Raji (cell line): ENCODE measurements around the gene ADD1.

ENCODE experiments used
- POLR2A ChIP-seq: IDR thresholded peaks from 2 replicates; pipeline ENCODE4 v1.6.1; 2011; ENCODE audit warnings: low read depth, low read length, control low read depth; ENCODE audit not compliant: insufficient read depth

Gene ADD1

GRCh38 chr4:2923141-2923551 lies 79.5 kb downstream of the ADD1 start:
- TF ChIP-seq POLR2A: no peak

GRCh38 chr4:2923668-2924173 lies 80.1 kb downstream of the ADD1 start:
- TF ChIP-seq POLR2A: no peak

GRCh38 chr4:2924286-2924685 lies 80.6 kb downstream of the ADD1 start:
- TF ChIP-seq POLR2A: no peak

GRCh38 chr4:2924765-2925301 lies 81.2 kb downstream of the ADD1 start:
- TF ChIP-seq POLR2A: no peak

- no peak for TF ChIP-seq POLR2A
These were observed 81.9 kb downstream of the ADD1 start for GRCh38 chr4:2925496-2925895.

GRCh38 chr4:2925931-2926860 lies 82.6 kb downstream of the ADD1 start:
- TF ChIP-seq POLR2A: no peak

- TF ChIP-seq POLR2A: no peak
These were observed 83.5 kb downstream of the ADD1 start for GRCh38 chr4:2927016-2927695.

GRCh38 chr4:2927696-2928075 lies 84.0 kb downstream of the ADD1 start:
- TF ChIP-seq POLR2A: no peak

GRCh38 chr4:2928242-2929176 lies 84.9 kb downstream of the ADD1 start:
- TF ChIP-seq POLR2A: no peak

- no peak for TF ChIP-seq POLR2A
These were observed 85.8 kb downstream of the ADD1 start for GRCh38 chr4:2929469-2929868.

GRCh38 chr4:2930135-2930757 lies 86.6 kb downstream of the ADD1 start:
- TF ChIP-seq POLR2A: no peak

- TF ChIP-seq POLR2A: no peak
These were observed 87.3 kb downstream of the ADD1 start for GRCh38 chr4:2930758-2931511.

GRCh38 chr4:2931512-2932301 lies 88.1 kb downstream of the ADD1 start:
- TF ChIP-seq POLR2A: no peak
